ENCODE measurements around the gene NUDT9.
"Not testable (repeated sequence)": the region's sequence is repeated elsewhere in the genome, so short reads cannot be mapped to it uniquely, and the experiment has no call there.

Gene NUDT9

DNA sequence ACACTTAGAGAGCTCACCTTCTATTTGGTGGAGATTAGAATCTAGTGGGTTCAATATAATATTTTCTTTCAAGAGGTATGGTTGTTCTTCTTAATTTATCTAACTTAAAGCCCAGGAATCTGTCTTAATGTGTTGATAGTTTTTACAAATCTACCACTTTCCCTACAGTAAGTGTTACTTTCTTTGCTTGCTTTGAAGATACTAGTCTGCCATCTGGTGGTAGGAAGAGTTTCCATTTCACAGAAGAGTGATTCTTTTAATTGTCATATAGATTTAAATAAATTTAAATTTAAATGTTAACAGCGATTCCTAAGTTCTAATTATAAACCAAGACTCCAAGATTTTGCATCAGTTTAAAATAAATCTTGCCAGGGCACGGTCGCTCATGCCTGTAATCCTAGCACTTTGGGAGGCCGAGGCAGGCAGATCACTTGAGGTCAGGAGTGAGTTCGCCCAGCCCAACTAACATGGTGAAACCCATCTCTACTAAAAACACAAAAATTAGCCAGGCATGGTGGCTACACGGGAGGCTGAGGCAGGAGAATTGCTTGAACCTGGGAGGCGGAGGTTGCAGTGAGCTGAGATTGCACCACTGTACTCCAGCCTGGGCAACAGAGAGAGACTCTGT is 43.5 kb downstream of the NUDT9 start:
- DNase-seq: peak in 1 of 2 experiments; percentile 20

DNA sequence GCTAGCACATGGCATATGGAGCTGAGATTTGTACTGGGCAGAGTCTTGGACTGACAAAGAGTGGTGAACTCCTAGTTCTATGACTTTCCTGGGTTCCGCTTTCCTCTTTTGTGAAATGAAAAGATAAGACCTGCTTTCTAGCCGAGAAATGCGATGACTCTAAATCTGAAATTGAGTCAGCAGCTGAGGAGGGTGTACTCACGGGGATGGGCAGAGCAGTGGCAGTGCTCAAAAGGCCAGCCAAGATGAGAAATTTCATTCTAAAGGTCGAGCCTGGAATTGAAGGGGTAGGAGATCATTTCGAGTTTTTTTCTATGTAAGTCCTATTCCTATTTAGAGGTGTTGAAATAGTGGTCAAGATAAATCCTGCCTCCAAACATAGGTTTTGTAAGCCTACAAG is 47.0 kb downstream of the NUDT9 start:
- no peak for DNase-seq

DNA sequence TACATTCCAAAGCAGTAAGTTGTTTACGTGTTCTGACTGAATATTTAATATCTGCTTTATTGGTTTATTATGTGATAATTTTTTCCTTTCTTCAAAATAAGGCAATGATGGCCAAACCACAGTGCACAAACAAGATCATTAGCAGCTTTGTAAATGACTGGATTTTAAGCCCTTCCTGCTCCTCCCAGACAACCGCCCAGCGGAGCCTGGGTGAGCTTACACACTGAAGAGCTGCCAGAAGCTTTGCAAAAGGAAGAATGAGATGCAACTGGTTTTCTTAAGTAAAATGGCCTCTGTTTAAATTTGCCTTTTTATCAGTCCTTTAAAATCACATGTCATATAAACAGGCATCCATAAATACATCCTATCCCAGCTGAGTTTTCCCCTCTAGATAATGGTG is 54.6 kb downstream of the NUDT9 start:
- no peak for DNase-seq

DNA sequence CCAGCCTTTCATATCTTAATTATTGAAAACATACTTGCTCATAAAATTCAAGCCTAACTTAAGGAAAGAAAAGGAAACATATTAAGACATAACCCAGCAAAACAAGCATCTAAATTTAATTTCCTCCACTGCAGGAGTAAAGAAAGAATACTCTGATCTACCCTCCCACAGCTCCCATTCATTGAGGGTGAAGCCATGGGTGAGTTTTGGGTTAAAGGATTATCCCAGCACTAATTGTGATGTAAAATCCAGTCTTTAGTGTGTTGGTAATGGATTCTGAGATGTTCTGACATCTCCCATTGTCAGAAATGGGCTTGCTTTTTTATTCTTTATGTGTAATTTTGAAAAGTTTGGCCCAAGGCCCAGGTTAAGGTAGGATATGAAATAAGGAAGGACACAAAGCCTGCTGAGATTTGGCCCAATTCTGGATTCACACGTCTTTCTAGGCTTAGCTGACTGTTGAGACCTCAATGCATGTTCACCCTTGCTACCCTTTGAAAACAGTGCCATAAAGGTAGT is 56.4 kb downstream of the NUDT9 start:
- no peak for DNase-seq

DNA sequence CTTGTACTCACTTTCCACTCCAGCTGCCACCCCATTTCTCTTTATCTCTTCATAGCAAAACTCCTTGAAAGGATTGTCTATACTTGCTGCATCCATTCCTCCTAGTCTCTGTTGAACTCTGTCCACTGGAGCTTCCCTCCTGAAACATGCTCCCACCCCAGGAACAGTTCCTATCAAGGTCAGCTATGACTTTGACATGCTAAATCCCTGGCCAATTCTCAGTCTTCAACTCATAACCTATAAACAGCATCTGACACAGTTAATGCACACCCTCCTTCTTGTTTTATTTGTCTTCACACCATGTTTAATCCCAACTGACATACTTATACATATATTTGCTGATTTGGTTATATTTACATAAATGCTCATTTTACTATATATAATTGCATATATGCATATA is 59.0 kb downstream of the NUDT9 start:
- DNase-seq: no peak

- DNase-seq: not testable (repeated sequence)
These were observed 60.9 kb downstream of the NUDT9 start for GRCh38 chr4:87483247-87483646.

GRCh38 chr4:87488666-87489065 is 66.3 kb downstream of the NUDT9 start:
- DNase-seq: not testable (repeated sequence)

GRCh38 chr4:87489678-87490077 is 67.3 kb downstream of the NUDT9 start:
- DNase-seq: no peak

GRCh38 chr4:87490664-87491369 is 68.4 kb downstream of the NUDT9 start:
- no peak for DNase-seq

DNA sequence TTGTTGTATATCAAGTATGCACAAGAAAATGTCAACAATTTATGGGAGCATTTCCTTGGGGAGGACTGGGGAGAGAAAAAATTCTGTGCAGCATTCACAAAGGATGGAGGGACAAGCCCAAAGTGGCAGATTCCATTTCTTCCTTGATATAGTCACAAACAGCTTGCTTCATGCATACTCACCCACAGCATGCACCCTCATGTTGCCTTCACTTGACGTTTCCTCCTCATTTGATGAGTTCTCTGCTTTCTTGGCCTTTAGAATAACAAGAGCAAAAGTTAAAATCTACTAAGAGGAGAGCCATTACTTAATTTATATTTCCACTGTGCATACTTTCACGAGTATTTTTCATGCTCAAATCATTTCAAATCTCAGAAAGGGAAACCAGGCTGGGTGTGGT is 69.1 kb downstream of the NUDT9 start:
- DNase-seq: no peak

GRCh38 chr4:87491851-87492250 is 69.5 kb downstream of the NUDT9 start:
- DNase-seq: not testable (repeated sequence)

DNA sequence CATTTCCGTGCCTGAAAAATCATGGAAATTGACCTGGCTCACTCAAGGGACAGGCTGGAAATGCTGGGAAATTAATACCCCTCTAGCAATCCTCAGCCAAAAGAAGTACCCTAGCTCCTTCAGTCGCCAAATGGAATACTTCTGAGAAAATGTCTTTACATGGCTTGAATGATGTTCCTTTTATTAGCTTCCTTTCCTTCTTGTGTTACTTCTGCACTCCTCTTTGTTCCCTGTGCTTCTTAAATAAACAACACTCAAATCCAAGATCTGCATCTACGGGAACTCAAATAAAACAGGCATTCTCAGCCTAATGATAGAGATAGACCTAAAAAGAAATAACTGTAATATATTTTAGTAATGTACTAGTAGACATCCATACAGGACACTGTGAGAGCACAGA is 70.7 kb downstream of the NUDT9 start:
- no peak for DNase-seq

- no peak for DNase-seq
These were observed 74.8 kb downstream of the NUDT9 start for GRCh38 chr4:87497159-87497558.

DNA sequence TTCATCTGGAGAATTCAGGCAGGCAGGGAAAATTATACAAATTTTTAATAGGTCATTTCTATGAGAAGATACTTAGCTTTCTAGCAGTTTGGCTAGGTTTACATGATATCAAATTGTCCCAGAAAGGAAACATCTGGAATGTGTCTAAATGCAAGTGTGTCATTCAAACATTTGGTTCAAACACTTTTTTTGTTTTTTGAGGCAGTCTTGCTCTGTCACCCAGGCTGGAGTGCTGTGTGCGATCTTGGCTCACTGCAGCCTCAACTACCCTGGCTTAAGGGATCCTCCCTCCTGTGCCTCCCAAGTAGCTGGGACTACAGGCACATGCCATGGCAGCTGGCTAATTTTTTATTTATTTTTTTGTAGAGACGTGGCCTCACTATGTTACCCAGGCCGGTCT is 75.2 kb downstream of the NUDT9 start:
- DNase-seq: no peak

- no peak for DNase-seq
These were observed 76.1 kb downstream of the NUDT9 start for GRCh38 chr4:87498446-87498900.

- no peak for DNase-seq
These were observed 77.2 kb downstream of the NUDT9 start for GRCh38 chr4:87499403-87500091.

DNA sequence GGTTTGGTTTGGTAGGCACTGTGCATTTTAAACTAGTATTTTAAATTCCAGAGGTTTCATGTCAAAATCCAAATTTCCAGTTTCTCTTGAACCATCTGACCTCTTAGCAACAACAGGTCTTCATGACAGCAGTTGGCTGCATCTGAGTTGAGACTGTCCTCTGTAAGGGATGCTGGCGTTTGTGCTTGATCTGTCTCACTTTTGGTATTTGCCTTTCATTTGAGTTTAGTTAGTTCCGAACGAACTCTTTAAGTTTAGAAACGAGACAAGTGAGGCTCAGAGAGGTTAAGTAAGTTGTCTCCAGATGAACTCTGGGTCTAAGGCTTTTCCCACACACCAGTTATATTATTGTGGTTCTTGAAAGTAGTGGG is 77.7 kb downstream of the NUDT9 start:
- no peak for DNase-seq

DNA sequence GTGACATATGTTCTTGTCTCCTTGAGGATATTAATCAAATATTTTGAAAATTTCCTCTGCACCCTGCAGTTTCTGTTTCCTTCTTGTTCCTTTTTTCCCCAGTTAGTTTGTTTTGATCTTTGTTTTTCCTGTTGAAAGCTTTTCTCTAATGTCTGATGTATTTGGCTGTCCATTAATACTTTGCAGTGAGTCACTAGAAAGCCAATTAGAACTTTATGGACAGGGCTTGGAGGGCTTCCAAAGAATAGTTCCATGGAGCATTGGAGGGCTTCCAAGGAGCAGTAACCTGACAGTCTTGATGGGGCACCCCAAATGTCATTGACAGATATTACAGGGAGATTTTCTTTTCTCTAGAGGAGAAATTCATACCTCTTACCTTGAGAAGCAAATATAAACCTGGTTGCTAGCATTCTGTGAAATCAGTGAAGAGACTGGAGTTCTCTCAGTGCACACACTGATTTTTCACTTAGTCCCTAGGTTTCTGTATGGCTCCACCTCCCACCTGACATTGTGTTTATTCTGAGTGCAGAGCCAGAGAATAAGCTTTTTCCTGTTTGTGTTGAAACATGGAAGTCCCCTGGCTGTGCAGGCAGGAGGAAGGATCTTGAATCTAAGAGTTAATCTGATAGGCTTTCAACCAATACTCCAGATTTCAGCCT is 80.3 kb downstream of the NUDT9 start:
- DNase-seq: no peak

- no peak for DNase-seq
These were observed 83.5 kb downstream of the NUDT9 start for GRCh38 chr4:87505862-87506261.

- no peak for DNase-seq
These were observed 84.8 kb downstream of the NUDT9 start for GRCh38 chr4:87506974-87507701.
